OCI-LY7 (cell line): Measurements from ENCODE around the gene PRX. TPM values are rescaled to one million over a fixed set of nuclear protein-coding genes. Genes with fewer than 3 reads are reported as not detected.

Experiments used
- BruUV-seq: library from RNA; stranded (reverse); fragments of 400-500 nt; replicated peaks from 2 replicates; lab custom pipeline; 2021; lab: Mats Ljungman, UMichigan
- CTCF ChIA-PET: fragments of 300-600 bp; sonication (Branson Sonifier 250); formaldehyde crosslinking; loops from one replicate; lab custom pipeline; 2022; ENCODE audit warnings: antibody characterized with exemption; ENCODE audit not compliant: unreplicated experiment; lab: Charles Lee
- POLR2A ChIA-PET: fragments of 300-600 bp; sonication (Branson Sonifier 250); formaldehyde crosslinking; loops from one replicate; lab custom pipeline; 2022; ENCODE audit warnings: antibody characterized with exemption; lab: Charles Lee
- DNase-seq: peaks from one replicate; pipeline ENCODE4 v3.0.0-alpha.2; 2015; ENCODE audit warnings: low spot score
- H2AFZ ChIP-seq: fragments of 200-600 bp; sonication (generic), shearing (Covaris generic); 2 replicates; pipeline ENCODE4 v1.6.1; 2014; ENCODE audit warnings: mild to moderate bottlenecking, antibody characterized with exemption, low read length, moderate library complexity
- H3K27ac ChIP-seq: fragments of 200-600 bp; sonication (generic); 2 replicates; pipeline ENCODE4 v1.5.1; 2014; ENCODE audit warnings: mixed run types, low read depth, mild to moderate bottlenecking, moderate library complexity, low read length, inconsistent platforms; ENCODE audit not compliant: poor library complexity, severe bottlenecking
- H3K36me3 ChIP-seq: fragments of 200-600 bp; sonication (generic); 2 replicates; pipeline ENCODE4 v1.6.1; 2014; ENCODE audit warnings: mild to moderate bottlenecking, antibody characterized with exemption, low read length, moderate library complexity, mixed read lengths; ENCODE audit not compliant: insufficient read depth
- H3K4me1 ChIP-seq: fragments of 200-600 bp; sonication (generic); 2 replicates; pipeline ENCODE4 v1.5.1; 2014; ENCODE audit warnings: mild to moderate bottlenecking, low read length; ENCODE audit not compliant: insufficient read depth, poor library complexity, severe bottlenecking
- H3K4me2 ChIP-seq: fragments of 200-600 bp; sonication (generic); 2 replicates; pipeline ENCODE4 v1.6.1; 2014; ENCODE audit warnings: mild to moderate bottlenecking, low read length
- H3K4me3 ChIP-seq: fragments of 200-600 bp; sonication (generic); 2 replicates; pipeline ENCODE4 v1.5.1; 2014; ENCODE audit warnings: mild to moderate bottlenecking, low read depth, low read length; ENCODE audit not compliant: poor library complexity, severe bottlenecking
- H3K79me2 ChIP-seq: fragments of 200-600 bp; sonication (generic); 2 replicates; pipeline ENCODE4 v1.6.1; 2016; ENCODE audit warnings: low read depth, mild to moderate bottlenecking, low read length, moderate library complexity, mixed read lengths; ENCODE audit not compliant: insufficient read depth
- H3K9me2 ChIP-seq: fragments of 200-600 bp; sonication (generic); 2 replicates; pipeline ENCODE4 v1.6.1; 2016; ENCODE audit warnings: mild to moderate bottlenecking, low read length, mixed read lengths; ENCODE audit not compliant: insufficient read depth
- H3K9me3 ChIP-seq: fragments of 200-600 bp; sonication (generic); 2 replicates; pipeline ENCODE4 v1.6.1; 2014; ENCODE audit warnings: mild to moderate bottlenecking, mixed run types, low read length, mixed read lengths
- H4K20me1 ChIP-seq: fragments of 200-600 bp; sonication (generic); 2 replicates; pipeline ENCODE4 v1.6.1; 2014; ENCODE audit warnings: mild to moderate bottlenecking, antibody characterized with exemption, low read length, moderate library complexity, mixed read lengths; ENCODE audit not compliant: insufficient read depth
- EZH2phosphoT487 ChIP-seq: fragments of 200-600 bp; sonication (generic); IDR thresholded peaks from 2 replicates; pipeline ENCODE4 v1.6.1; 2018; ENCODE audit warnings: low read depth, borderline replicate concordance, mild to moderate bottlenecking, mixed run types, antibody characterized with exemption, low read length, moderate library complexity, mixed read lengths
- intact Hi-C: fragments of 100-400 bp; cut with micrococcal nuclease; formaldehyde crosslinking; loops from one replicate; pipeline ENCODE4 v1.10.0; 2022; ENCODE audit not compliant: unreplicated experiment
- total RNA-seq, 2 experiments: library from RNA; depleted of rRNA in 1 of 2; stranded (reverse); fragments of >200 nt in 1 of 2; shearing (Covaris generic) in 1 of 2; gene quantifications; 2 replicates each; pipeline ENCODE4 v1.2.3, GENCODE V29; 2014 to 2022
- TF ChIP-seq, protein P1 (sequence below): fragments of 200-600 bp; sonication (generic); conservative IDR thresholded peaks from 2 replicates; pipeline ENCODE4 v1.5.1; 2014; ENCODE audit warnings: mild to moderate bottlenecking, antibody characterized with exemption, low read length, moderate library complexity, mixed read lengths

Gene PRX
- total RNA-seq, 2 experiments from 2014 or later = 2.2 to 4.9 TPM

GRCh38 chr19:40418040-40418439, 4.9 kb upstream of the PRX start:
- no peak overlapping the region for H3K4me2 ChIP-seq
- H2AFZ ChIP-seq = no peak overlapping the region
- BruUV-seq = no TSS peak
- no peak for DNase-seq
- intact Hi-C loops = no loop called here
- H3K79me2 ChIP-seq = no peaks in the 10 kb centered on the region
- no peaks in the 10 kb centered on the region for H3K9me3 ChIP-seq
- no peak overlapping the region for H3K27ac ChIP-seq
- ChIA-PET POLR2A (no interaction called here), CTCF (no interaction called here)
- peaks cover 24% of the 10 kb centered on the region for H3K4me1 ChIP-seq
- no peak overlapping the region for H3K4me3 ChIP-seq
- H4K20me1 ChIP-seq = no peaks in the 10 kb centered on the region
- TF ChIP-seq, protein P1, sequence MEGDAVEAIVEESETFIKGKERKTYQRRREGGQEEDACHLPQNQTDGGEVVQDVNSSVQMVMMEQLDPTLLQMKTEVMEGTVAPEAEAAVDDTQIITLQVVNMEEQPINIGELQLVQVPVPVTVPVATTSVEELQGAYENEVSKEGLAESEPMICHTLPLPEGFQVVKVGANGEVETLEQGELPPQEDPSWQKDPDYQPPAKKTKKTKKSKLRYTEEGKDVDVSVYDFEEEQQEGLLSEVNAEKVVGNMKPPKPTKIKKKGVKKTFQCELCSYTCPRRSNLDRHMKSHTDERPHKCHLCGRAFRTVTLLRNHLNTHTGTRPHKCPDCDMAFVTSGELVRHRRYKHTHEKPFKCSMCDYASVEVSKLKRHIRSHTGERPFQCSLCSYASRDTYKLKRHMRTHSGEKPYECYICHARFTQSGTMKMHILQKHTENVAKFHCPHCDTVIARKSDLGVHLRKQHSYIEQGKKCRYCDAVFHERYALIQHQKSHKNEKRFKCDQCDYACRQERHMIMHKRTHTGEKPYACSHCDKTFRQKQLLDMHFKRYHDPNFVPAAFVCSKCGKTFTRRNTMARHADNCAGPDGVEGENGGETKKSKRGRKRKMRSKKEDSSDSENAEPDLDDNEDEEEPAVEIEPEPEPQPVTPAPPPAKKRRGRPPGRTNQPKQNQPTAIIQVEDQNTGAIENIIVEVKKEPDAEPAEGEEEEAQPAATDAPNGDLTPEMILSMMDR = no peak
- no peak for TF ChIP-seq EZH2phosphoT487
- H3K36me3 ChIP-seq = peaks cover 10% of the 10 kb centered on the region; the same call in 1 of the 2 replicates
- no peaks in the 10 kb centered on the region for H3K9me2 ChIP-seq

GRCh38 chr19:40417643-40417981, 4.4 kb upstream of the PRX start:
- Histone ChIP-seq H3K4me1 (peaks cover 24% of the 10 kb centered on the region), H3K4me3 (no peak overlapping the region), H4K20me1 (no peaks in the 10 kb centered on the region), H3K27ac (no peak overlapping the region), H2AFZ (no peak overlapping the region), H3K79me2 (no peaks in the 10 kb centered on the region), H3K9me2 (no peaks in the 10 kb centered on the region), H3K9me3 (no peaks in the 10 kb centered on the region), H3K4me2 (no peak overlapping the region), H3K36me3 (peaks cover 6% of the 10 kb centered on the region; the same call in 1 of the 2 replicates)
- no peak for DNase-seq
- no TSS peak for BruUV-seq
- TF ChIP-seq, protein P1 = no peak
- no peak for TF ChIP-seq EZH2phosphoT487
- intact Hi-C loops = no loop called here
- ChIA-PET POLR2A (interaction anchor here (0.6 kb wide), 1 partner anchor 15 kb away, joined by 5 read pairs; no protein-coding TSS in a partner anchor), CTCF (interaction anchor here (0.6 kb wide), 1 partner anchor 112 kb away, joined by 9 read pairs; no protein-coding TSS in a partner anchor)

DNA sequence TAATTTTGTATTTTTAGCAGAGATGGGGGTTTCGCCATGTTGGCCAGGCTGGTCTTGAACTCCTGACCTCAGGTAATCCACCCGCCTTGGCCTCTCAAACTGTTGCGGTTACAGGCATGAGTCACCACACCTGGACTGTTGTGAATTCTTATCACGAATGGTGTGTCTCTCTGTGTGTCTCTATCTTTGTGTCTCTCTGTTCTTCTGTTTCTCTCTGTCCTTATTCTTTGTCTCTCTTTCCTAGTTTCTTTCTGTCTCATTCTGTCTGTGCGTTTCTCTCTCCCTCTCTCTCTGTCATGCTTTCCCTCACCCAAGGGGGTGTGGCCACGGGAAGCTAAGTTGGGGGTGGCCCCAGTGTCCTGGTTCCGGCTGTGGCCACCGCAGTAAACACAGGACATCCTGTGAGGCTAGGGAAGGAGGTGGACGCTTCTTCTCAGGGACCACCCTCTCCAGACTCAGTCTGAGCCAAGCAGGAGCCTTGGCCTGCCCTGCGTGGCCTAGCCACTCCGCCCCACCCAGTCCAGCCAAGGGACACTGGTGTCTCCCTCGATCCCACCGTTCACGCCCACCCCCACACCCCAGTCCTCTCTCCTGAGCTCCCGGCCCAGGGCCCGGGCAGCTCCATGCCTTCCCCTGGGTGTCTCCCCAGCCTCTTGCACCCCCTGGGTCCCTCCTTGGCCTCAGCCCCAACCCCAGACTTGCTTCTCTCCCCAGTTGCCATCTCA, 3.9 kb upstream of the PRX start:
- peaks cover under 1% of the 10 kb centered on the region; the same call in 1 of the 2 replicates for H3K36me3 ChIP-seq
- ChIA-PET POLR2A (interaction anchor here (0.6 kb wide), 1 partner anchor 15 kb away, joined by 5 read pairs; no protein-coding TSS in a partner anchor), CTCF (interaction anchor here (0.6 kb wide), 1 partner anchor 112 kb away, joined by 9 read pairs; no protein-coding TSS in a partner anchor)
- no peaks in the 10 kb centered on the region for H3K9me2 ChIP-seq
- no peak overlapping the region; the same call in 1 of the 2 replicates for H2AFZ ChIP-seq
- no peaks in the 10 kb centered on the region for H3K9me3 ChIP-seq
- BruUV-seq = no TSS peak
- DNase-seq = peak; percentile 39
- no peaks in the 10 kb centered on the region for H4K20me1 ChIP-seq
- peaks cover 25% of the 10 kb centered on the region for H3K4me1 ChIP-seq
- peak overlapping the region; percentile 5 for H3K27ac ChIP-seq
- H3K79me2 ChIP-seq = no peaks in the 10 kb centered on the region
- H3K4me2 ChIP-seq = no peak overlapping the region
- H3K4me3 ChIP-seq = no peak overlapping the region
- TF ChIP-seq, protein P1 = no peak
- intact Hi-C loops = no loop called here
